Frontal cortex (tissue), 4 donors: Measurements from ENCODE around the gene ZNF532. TPM values are rescaled to one million over a fixed set of nuclear protein-coding genes. Genes with fewer than 3 reads are reported as not detected.

Source experiments
- DNase-seq, 2 donors: peaks; one replicate each; pipeline ENCODE4 v3.0.0; 2012; ENCODE audit warnings: low spot score in 2 of 2
- FAIRE-seq: peaks from 2 replicates; lab custom pipeline; 2012; peaks lifted over from hg19 to GRCh38; lab: Jason Lieb, UNC
- total RNA-seq: library from RNA; depleted of rRNA; stranded (reverse); fragments of >200 nt; gene quantifications from one replicate; pipeline ENCODE4 v1.2.3, GENCODE V29; 2014
- donor health status: control.
- donor health status: control.
- donor health status: control.

Gene ZNF532
- total RNA-seq, 1 donor from 2014 or later = 305 TPM

GRCh38 chr18:58965291-58966004 lies 100.8 kb downstream of the ZNF532 start:
- DNase-seq = no peak
- FAIRE-seq = no peak

GRCh38 chr18:58966005-58966677 lies 101.5 kb downstream of the ZNF532 start:
- FAIRE-seq = no peak
- no peak for DNase-seq

GRCh38 chr18:58966704-58967103 lies 102.0 kb downstream of the ZNF532 start:
- DNase-seq (no peak), FAIRE-seq (no peak)

- FAIRE-seq = no peak
- no peak for DNase-seq
Observed at GRCh38 chr18:58967751-58968254, 103.1 kb downstream of the ZNF532 start.

- no peak for DNase-seq
Observed at GRCh38 chr18:58970943-58971790, 106.5 kb downstream of the ZNF532 start.

GRCh38 chr18:58975296-58975695 lies 110.6 kb downstream of the ZNF532 start:
- FAIRE-seq (no peak), DNase-seq (no peak)

More at GRCh38 chr18:58970943-58971790, 106.5 kb downstream of the ZNF532 start:
- FAIRE-seq = no peak

- FAIRE-seq = no peak
- DNase-seq = no peak
Observed at GRCh38 chr18:58975781-58976180, 111.1 kb downstream of the ZNF532 start.

GRCh38 chr18:58977223-58977622 lies 112.5 kb downstream of the ZNF532 start:
- FAIRE-seq (no peak), DNase-seq (no peak)

- FAIRE-seq (no peak), DNase-seq (no peak)
Observed at GRCh38 chr18:58977801-58978200, 113.1 kb downstream of the ZNF532 start.

- no peak for DNase-seq
- FAIRE-seq = no peak
Observed at GRCh38 chr18:58978916-58979315, 114.2 kb downstream of the ZNF532 start.

GRCh38 chr18:58979615-58980014 lies 114.9 kb downstream of the ZNF532 start:
- DNase-seq = no peak
- FAIRE-seq = no peak

- DNase-seq = no peak
- FAIRE-seq = no peak
Observed at GRCh38 chr18:58980991-58981390, 116.3 kb downstream of the ZNF532 start.

- FAIRE-seq (no peak), DNase-seq (no peak)
Observed at GRCh38 chr18:58983260-58984155, 118.8 kb downstream of the ZNF532 start.

- DNase-seq (no peak), FAIRE-seq (no peak)
Observed at GRCh38 chr18:58988600-58988999, 123.9 kb downstream of the ZNF532 start.

GRCh38 chr18:58989184-58989759 lies 124.6 kb downstream of the ZNF532 start:
- FAIRE-seq = no peak

GRCh38 chr18:58990720-58991119 lies 126.0 kb downstream of the ZNF532 start:
- FAIRE-seq (no peak), DNase-seq (no peak)

More at GRCh38 chr18:58989184-58989759, 124.6 kb downstream of the ZNF532 start:
- DNase-seq = no peak

- no peak for FAIRE-seq
Observed at GRCh38 chr18:58991167-58991798, 126.6 kb downstream of the ZNF532 start.

More at GRCh38 chr18:58991167-58991798, 126.6 kb downstream of the ZNF532 start:
- no peak for DNase-seq
